Stimulated activated CD8-positive, alpha-beta memory T cell treated with anti-CD3 and anti-CD28 coated beads, Interleukin-15, amount 100 ng/mL, for 1 hour (primary cell): ENCODE measurements around the gene STK10.

ENCODE experiments used
- DNase-seq: peaks from one replicate; pipeline ENCODE4 v3.0.0-alpha.2; 2020; ENCODE audit warnings: low read depth

STK10 gene

GRCh38 chr5:172142709-172143215 lies 45.3 kb downstream of the STK10 start:
- no peak for DNase-seq

- no peak for DNase-seq
These were observed 46.1 kb downstream of the STK10 start for GRCh38 chr5:172141949-172142319.

GRCh38 chr5:172140866-172141265 lies 47.2 kb downstream of the STK10 start:
- no peak for DNase-seq

- DNase-seq, result no peak
These were observed 47.9 kb downstream of the STK10 start for GRCh38 chr5:172140120-172140519.

- DNase-seq, result no peak
These were observed 51.0 kb downstream of the STK10 start for GRCh38 chr5:172137046-172137445.

GRCh38 chr5:172133359-172134029 lies 54.5 kb downstream of the STK10 start:
- DNase-seq, result no peak

GRCh38 chr5:172131690-172132089 lies 56.3 kb downstream of the STK10 start:
- DNase-seq, result no peak

- DNase-seq, result no peak
These were observed 58.6 kb downstream of the STK10 start for GRCh38 chr5:172129256-172129910.

- DNase-seq, result no peak
These were observed 60.4 kb downstream of the STK10 start for GRCh38 chr5:172127581-172127980.

GRCh38 chr5:172123269-172123692 lies 64.7 kb downstream of the STK10 start:
- DNase-seq, result no peak

GRCh38 chr5:172119921-172120688 lies 67.9 kb downstream of the STK10 start:
- DNase-seq, result no peak

- DNase-seq, result no peak
These were observed 69.1 kb downstream of the STK10 start for GRCh38 chr5:172118891-172119290.

GRCh38 chr5:172117977-172118701 lies 69.9 kb downstream of the STK10 start:
- no peak for DNase-seq

- no peak for DNase-seq
These were observed 72.5 kb downstream of the STK10 start for GRCh38 chr5:172115541-172115982.

GRCh38 chr5:172114875-172115422 lies 73.1 kb downstream of the STK10 start:
- DNase-seq, result peak; percentile 34

- DNase-seq, result peak; percentile 60
These were observed 75.0 kb downstream of the STK10 start for GRCh38 chr5:172113036-172113435.

GRCh38 chr5:172111852-172112225 lies 76.2 kb downstream of the STK10 start:
- DNase-seq, result no peak

- peak; percentile 37 for DNase-seq
These were observed 76.8 kb downstream of the STK10 start for GRCh38 chr5:172110921-172111851.

- DNase-seq, result no peak
These were observed 77.7 kb downstream of the STK10 start for GRCh38 chr5:172110260-172110815.

- no peak for DNase-seq
These were observed 78.3 kb downstream of the STK10 start for GRCh38 chr5:172109749-172110148.
